Neural progenitor cell (in vitro differentiated cells): ENCODE data around the gene ANKRD11.

Experiments
- CTCF ChIP-seq: fragments of 200-600 bp; sonication (generic); IDR thresholded peaks from 2 replicates; pipeline ENCODE4 v1.5.1; 2017; ENCODE audit warnings: antibody characterized with exemption, mild to moderate bottlenecking
- EZH2 ChIP-seq: fragments of 200-600 bp; sonication (generic); IDR thresholded peaks from 2 replicates; pipeline ENCODE4 v1.6.1; 2017; ENCODE audit warnings: antibody characterized with exemption, mild to moderate bottlenecking, moderate library complexity
- EZH2phosphoT487 ChIP-seq: fragments of 200-600 bp; sonication (generic); IDR thresholded peaks from 2 replicates; pipeline ENCODE4 v1.6.1; 2017; ENCODE audit warnings: antibody characterized with exemption

- TF ChIP-seq CTCF (no peak), EZH2 (no peak), EZH2phosphoT487 (no peak)
Observed at GRCh38 chr16:89265647-89266046, 224.7 kb downstream of the ANKRD11 start.
